Dendritic cell treated with granulocyte-macrophage colony-stimulating factor and Interleukin-4, amounts not matched to agents 40 ng/mL and 50 ng/mL, for 4 days (primary cell): ENCODE results near the gene CCSER1.

Source experiments
- H3K27ac Mint-ChIP-seq: one replicate; pipeline ENCODE4 v1.8.0; 2022; ENCODE audit warnings: mild to moderate bottlenecking, mixed read lengths
- H3K27me3 Mint-ChIP-seq: one replicate; pipeline ENCODE4 v1.8.0; 2022; ENCODE audit warnings: mild to moderate bottlenecking, mixed read lengths
- H3K36me3 Mint-ChIP-seq: one replicate; pipeline ENCODE4 v1.8.0; 2022; ENCODE audit warnings: low read depth, mixed read lengths
- H3K4me1 Mint-ChIP-seq: one replicate; pipeline ENCODE4 v1.8.0; 2022; ENCODE audit warnings: low read depth, mixed read lengths
- H3K4me3 Mint-ChIP-seq: one replicate; pipeline ENCODE4 v1.8.0; 2022; ENCODE audit warnings: mild to moderate bottlenecking, moderate library complexity, mixed read lengths
- H3K9me3 Mint-ChIP-seq: one replicate; pipeline ENCODE4 v1.8.0; 2022; ENCODE audit warnings: mixed read lengths
- intact Hi-C: fragments of 100-400 bp; cut with micrococcal nuclease; formaldehyde crosslinking; loops from one replicate; pipeline ENCODE4 v1.15.0; 2022

CCSER1 gene

DNA sequence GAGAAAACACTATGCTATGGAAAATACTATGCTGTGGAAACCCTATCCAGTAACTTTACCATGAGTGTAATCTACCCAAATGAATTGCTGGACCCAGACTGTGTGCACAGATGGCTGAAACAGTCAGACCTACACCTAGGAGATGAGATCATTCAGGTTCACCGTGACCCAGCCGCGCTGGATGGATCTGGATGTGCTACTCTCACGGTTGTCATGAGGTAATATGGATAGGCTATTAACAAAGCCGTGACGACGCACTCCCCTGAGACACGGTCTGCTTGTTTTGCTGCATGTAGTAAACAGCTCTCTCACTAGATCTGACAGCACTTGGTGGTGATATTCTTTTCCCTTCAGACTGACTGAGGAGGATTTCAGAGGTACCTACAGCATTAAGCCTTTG, 1344.1 kb downstream of the CCSER1 start:
- Mint-ChIP-seq H3K27me3 (no peaks in the 10 kb centered on the region), H3K4me3 (no peak overlapping the region), H3K36me3 (no peaks in the 10 kb centered on the region), H3K4me1 (no peaks in the 10 kb centered on the region), H3K9me3 (peaks cover 14% of the 10 kb centered on the region), H3K27ac (no peak overlapping the region)
- intact Hi-C loops, result no loop called here

GRCh38 chr4:91472046-91472445, 1344.9 kb downstream of the CCSER1 start:
- Mint-ChIP-seq H3K4me3 (no peak overlapping the region), H3K4me1 (no peaks in the 10 kb centered on the region), H3K27me3 (no peaks in the 10 kb centered on the region), H3K27ac (no peak overlapping the region), H3K9me3 (peaks cover 17% of the 10 kb centered on the region), H3K36me3 (no peaks in the 10 kb centered on the region)
- intact Hi-C loops, result no loop called here

DNA sequence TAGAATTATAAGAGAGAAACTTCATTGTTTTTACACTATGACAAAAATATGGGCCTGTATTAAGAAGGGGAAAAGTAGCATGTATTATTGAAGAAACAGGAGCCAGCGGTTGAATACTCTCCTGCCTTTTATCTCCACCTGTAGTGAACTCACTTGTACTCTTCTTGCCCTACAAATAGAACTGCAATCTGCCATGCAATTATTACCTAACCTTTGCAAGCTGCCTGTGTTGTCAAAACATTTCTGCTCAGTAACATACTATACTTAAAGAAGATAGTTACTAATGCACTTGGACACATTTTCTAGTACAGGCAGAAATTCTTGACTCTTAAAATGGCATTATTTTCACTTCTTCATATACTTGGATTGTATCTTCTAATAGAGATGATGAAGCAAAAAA, 1358.2 kb downstream of the CCSER1 start:
- H3K36me3 Mint-ChIP-seq, result no peaks in the 10 kb centered on the region
- H3K4me1 Mint-ChIP-seq, result no peaks in the 10 kb centered on the region
- intact Hi-C loops, result no loop called here
- peaks cover 45% of the 10 kb centered on the region for H3K9me3 Mint-ChIP-seq
- no peak overlapping the region for H3K4me3 Mint-ChIP-seq
- no peak overlapping the region for H3K27ac Mint-ChIP-seq
- H3K27me3 Mint-ChIP-seq, result no peaks in the 10 kb centered on the region

GRCh38 chr4:91488946-91489345, 1361.8 kb downstream of the CCSER1 start:
- Mint-ChIP-seq H3K27me3 (no peaks in the 10 kb centered on the region), H3K27ac (no peak overlapping the region), H3K9me3 (peaks cover 36% of the 10 kb centered on the region), H3K36me3 (no peaks in the 10 kb centered on the region), H3K4me1 (no peaks in the 10 kb centered on the region), H3K4me3 (no peak overlapping the region)
- intact Hi-C loops, result no loop called here

- peaks cover 1% of the 10 kb centered on the region for H3K9me3 Mint-ChIP-seq
- no peaks in the 10 kb centered on the region for H3K4me1 Mint-ChIP-seq
- no peaks in the 10 kb centered on the region for H3K36me3 Mint-ChIP-seq
- H3K27me3 Mint-ChIP-seq, result no peaks in the 10 kb centered on the region
- no peak overlapping the region for H3K4me3 Mint-ChIP-seq
- intact Hi-C loops, result no loop called here
- no peak overlapping the region for H3K27ac Mint-ChIP-seq
Measured at GRCh38 chr4:91497892-91498291, 1370.7 kb downstream of the CCSER1 start.

- Mint-ChIP-seq H3K9me3 (peaks cover 11% of the 10 kb centered on the region), H3K4me1 (no peaks in the 10 kb centered on the region), H3K36me3 (no peaks in the 10 kb centered on the region), H3K27ac (no peak overlapping the region), H3K27me3 (no peaks in the 10 kb centered on the region), H3K4me3 (no peak overlapping the region)
- intact Hi-C loops, result no loop called here
Measured at GRCh38 chr4:91502365-91502764, 1375.2 kb downstream of the CCSER1 start.

- H3K27ac Mint-ChIP-seq, result no peak overlapping the region
- H3K36me3 Mint-ChIP-seq, result no peaks in the 10 kb centered on the region
- H3K9me3 Mint-ChIP-seq, result peaks cover 85% of the 10 kb centered on the region
- no peaks in the 10 kb centered on the region for H3K4me1 Mint-ChIP-seq
- H3K27me3 Mint-ChIP-seq, result no peaks in the 10 kb centered on the region
- no peak overlapping the region for H3K4me3 Mint-ChIP-seq
- intact Hi-C loops, result no loop called here
Measured at GRCh38 chr4:91513326-91513725, 1386.1 kb downstream of the CCSER1 start.

GRCh38 chr4:91519155-91519554, 1392.0 kb downstream of the CCSER1 start:
- Mint-ChIP-seq H3K27ac (no peak overlapping the region), H3K36me3 (no peaks in the 10 kb centered on the region), H3K27me3 (no peaks in the 10 kb centered on the region), H3K4me1 (no peaks in the 10 kb centered on the region), H3K4me3 (no peak overlapping the region), H3K9me3 (peaks cover 95% of the 10 kb centered on the region)
- intact Hi-C loops, result no loop called here

- intact Hi-C loops, result no loop called here
- H3K4me3 Mint-ChIP-seq, result no peak overlapping the region
Measured at GRCh38 chr4:91525621-91526020, 1398.4 kb downstream of the CCSER1 start.

GRCh38 chr4:91527056-91527455, 1399.9 kb downstream of the CCSER1 start:
- intact Hi-C loops, result no loop called here
- H3K36me3 Mint-ChIP-seq, result no peaks in the 10 kb centered on the region
- no peaks in the 10 kb centered on the region for H3K27me3 Mint-ChIP-seq
- H3K9me3 Mint-ChIP-seq, result peaks cover 50% of the 10 kb centered on the region
- H3K4me3 Mint-ChIP-seq, result no peak overlapping the region
- H3K27ac Mint-ChIP-seq, result no peak overlapping the region
- no peaks in the 10 kb centered on the region for H3K4me1 Mint-ChIP-seq

More at GRCh38 chr4:91525621-91526020, 1398.4 kb downstream of the CCSER1 start:
- Mint-ChIP-seq H3K4me1 (no peaks in the 10 kb centered on the region), H3K9me3 (peaks cover 61% of the 10 kb centered on the region), H3K27me3 (no peaks in the 10 kb centered on the region), H3K36me3 (no peaks in the 10 kb centered on the region), H3K27ac (no peak overlapping the region)

GRCh38 chr4:91567594-91567993, 1440.4 kb downstream of the CCSER1 start:
- H3K4me3 Mint-ChIP-seq, result no peak overlapping the region
- no peaks in the 10 kb centered on the region for H3K4me1 Mint-ChIP-seq
- no peaks in the 10 kb centered on the region for H3K36me3 Mint-ChIP-seq
- no peak overlapping the region for H3K27ac Mint-ChIP-seq
- peaks cover 87% of the 10 kb centered on the region for H3K9me3 Mint-ChIP-seq
- H3K27me3 Mint-ChIP-seq, result no peaks in the 10 kb centered on the region
- intact Hi-C loops, result no loop called here

GRCh38 chr4:91577864-91578263, 1450.7 kb downstream of the CCSER1 start:
- Mint-ChIP-seq H3K9me3 (peaks cover 11% of the 10 kb centered on the region), H3K27me3 (no peaks in the 10 kb centered on the region), H3K36me3 (no peaks in the 10 kb centered on the region), H3K27ac (no peak overlapping the region), H3K4me1 (no peaks in the 10 kb centered on the region), H3K4me3 (no peak overlapping the region)
- intact Hi-C loops, result no loop called here

GRCh38 chr4:91590260-91590659, 1463.1 kb downstream of the CCSER1 start:
- H3K36me3 Mint-ChIP-seq, result no peaks in the 10 kb centered on the region

DNA sequence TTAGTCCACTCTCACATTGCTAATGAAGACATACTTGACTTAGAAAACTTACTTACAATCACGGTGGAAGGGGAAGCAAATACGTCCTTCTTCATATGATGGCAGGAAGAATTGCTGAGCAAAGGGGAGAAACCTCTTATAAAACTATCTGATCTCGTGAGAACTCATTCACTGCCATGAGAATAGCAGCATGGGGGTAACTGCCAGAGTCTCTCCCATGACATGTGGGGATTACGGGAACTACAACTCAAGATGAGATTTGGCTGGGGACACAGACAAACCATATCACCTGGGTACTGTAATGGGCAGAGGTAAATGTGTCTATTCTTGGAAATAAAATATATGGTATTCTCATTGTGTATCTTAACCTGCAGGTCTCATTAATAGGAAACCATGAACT, 1464.9 kb downstream of the CCSER1 start:
- H3K27me3 Mint-ChIP-seq, result no peaks in the 10 kb centered on the region
- no peak overlapping the region for H3K27ac Mint-ChIP-seq
- H3K9me3 Mint-ChIP-seq, result peaks cover 8% of the 10 kb centered on the region
- H3K4me3 Mint-ChIP-seq, result no peak overlapping the region
- no peaks in the 10 kb centered on the region for H3K36me3 Mint-ChIP-seq
- intact Hi-C loops, result no loop called here
- no peaks in the 10 kb centered on the region for H3K4me1 Mint-ChIP-seq

More at GRCh38 chr4:91590260-91590659, 1463.1 kb downstream of the CCSER1 start:
- no peak overlapping the region for H3K27ac Mint-ChIP-seq
- intact Hi-C loops, result no loop called here
- no peaks in the 10 kb centered on the region for H3K4me1 Mint-ChIP-seq
- no peaks in the 10 kb centered on the region for H3K27me3 Mint-ChIP-seq
- peaks cover 12% of the 10 kb centered on the region for H3K9me3 Mint-ChIP-seq
- no peak overlapping the region for H3K4me3 Mint-ChIP-seq

DNA sequence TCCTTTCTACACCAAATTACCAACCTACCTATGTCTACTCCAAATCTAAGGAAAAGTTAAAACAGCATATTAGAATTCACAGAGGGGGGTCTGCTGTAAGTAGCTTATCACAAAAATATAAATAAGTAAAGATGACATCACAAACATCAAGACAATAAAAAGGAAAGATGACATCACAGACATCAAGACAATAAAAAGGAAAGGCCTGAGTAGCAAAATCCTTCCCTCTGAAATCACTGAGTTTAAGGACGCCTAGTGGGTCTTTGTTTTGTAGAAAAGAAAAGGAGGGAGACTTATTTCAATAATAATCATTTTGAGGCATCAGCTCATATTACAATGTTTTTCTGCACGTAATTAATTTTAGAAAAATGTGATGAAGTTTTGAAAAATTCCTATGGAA, 1469.5 kb downstream of the CCSER1 start:
- Mint-ChIP-seq H3K27ac (no peak overlapping the region), H3K27me3 (no peaks in the 10 kb centered on the region), H3K4me3 (no peak overlapping the region), H3K9me3 (peaks cover 8% of the 10 kb centered on the region), H3K4me1 (no peaks in the 10 kb centered on the region), H3K36me3 (no peaks in the 10 kb centered on the region)
- intact Hi-C loops, result no loop called here
